IMR-90 (cell line): ENCODE measurements around the gene LACC1. TPM values are rescaled to one million over a fixed set of nuclear protein-coding genes. Genes with fewer than 3 reads are reported as not detected.

ENCODE experiments used
- ATAC-seq: fragments of 200-7000 bp; cut with Tn5 transposase; 2 replicates; pipeline ENCODE4 v1.9.1; 2020; ENCODE audit warnings: low read depth, mild to moderate bottlenecking, moderate library complexity
- BruUV-seq: library from RNA; stranded (reverse); fragments of 400-500 nt; replicated peaks from 2 replicates; lab custom pipeline; 2021; lab: Mats Ljungman, UMichigan
- CTCF ChIA-PET: fragments of 300-600 bp; formaldehyde crosslinking; extraction: SDS; loops from one replicate; lab custom pipeline; 2021; ENCODE audit warnings: antibody characterized with exemption; lab: Yijun Ruan, JAX
- POLR2A ChIA-PET: fragments of 300-600 bp; sonication (Branson Sonifier 250); formaldehyde crosslinking; loops from one replicate; lab custom pipeline; 2022; ENCODE audit warnings: antibody characterized with exemption; ENCODE audit not compliant: unreplicated experiment; lab: Charles Lee
- DNase-seq: peaks from one replicate; pipeline ENCODE4 v3.0.0; 2013
- H2AFZ ChIP-seq: replicated peaks from 2 replicates; pipeline ENCODE3; 2013; ENCODE audit warnings: low read length, mild to moderate bottlenecking; ENCODE audit not compliant: poor library complexity
- H2AK5ac ChIP-seq: 2 replicates; pipeline ENCODE4 v1.6.1; 2013; ENCODE audit warnings: low read depth, low read length, inconsistent platforms
- H2AK9ac ChIP-seq: replicated peaks from 2 replicates; pipeline ENCODE3; 2013; ENCODE audit warnings: mild to moderate bottlenecking, low read depth, low read length, moderate library complexity; ENCODE audit not compliant: poor library complexity
- H2BK120ac ChIP-seq: 2 replicates; pipeline ENCODE4 v1.6.1; 2013; ENCODE audit warnings: low read depth, low read length, inconsistent platforms
- H2BK15ac ChIP-seq: 3 replicates; pipeline ENCODE4 v1.6.1; 2013; ENCODE audit warnings: low read depth, low read length, inconsistent platforms
- H2BK20ac ChIP-seq: 2 replicates; pipeline ENCODE4 v1.6.1; 2013; ENCODE audit warnings: low read depth, mild to moderate bottlenecking, inconsistent platforms, low read length, moderate library complexity
- H2BK5ac ChIP-seq: 2 replicates; pipeline ENCODE4 v1.6.1; 2013; ENCODE audit warnings: mild to moderate bottlenecking, low read depth, low read length, inconsistent platforms; ENCODE audit not compliant: poor library complexity, severe bottlenecking
- H3K14ac ChIP-seq: replicated peaks from 2 replicates; pipeline ENCODE4 v1.6.1; 2013; ENCODE audit warnings: low read depth, low read length, inconsistent platforms
- H3K18ac ChIP-seq: 2 replicates; pipeline ENCODE4 v1.6.1; 2013; ENCODE audit warnings: low read depth, low read length, control low read depth
- H3K23ac ChIP-seq: 2 replicates; pipeline ENCODE4 v1.6.1; 2013; ENCODE audit warnings: low read depth, low read length, inconsistent platforms
- H3K27ac ChIP-seq: 2 replicates; pipeline ENCODE4 v1.5.1; 2013; ENCODE audit warnings: mild to moderate bottlenecking, control low read depth, low read length; ENCODE audit not compliant: insufficient read depth
- H3K27me3 ChIP-seq: 2 replicates; pipeline ENCODE4 v1.6.1; 2013; ENCODE audit warnings: low read length; ENCODE audit not compliant: control insufficient read depth, insufficient read depth
- H3K36me3 ChIP-seq: 2 replicates; pipeline ENCODE4 v1.6.1; 2013; ENCODE audit warnings: low read length, mixed read lengths; ENCODE audit not compliant: control insufficient read depth, insufficient read depth
- H3K4ac ChIP-seq: 2 replicates; pipeline ENCODE4 v1.6.1; 2013; ENCODE audit warnings: low read depth, low read length, inconsistent platforms
- H3K4me1 ChIP-seq: 2 replicates; pipeline ENCODE4 v1.6.1; 2013; ENCODE audit warnings: low read length, mixed read lengths; ENCODE audit not compliant: control insufficient read depth, insufficient read depth
- H3K4me2 ChIP-seq: 2 replicates; pipeline ENCODE4 v1.6.1; 2013; ENCODE audit warnings: low read depth, mild to moderate bottlenecking, control low read depth, low read length, moderate library complexity
- H3K4me3 ChIP-seq: 2 replicates; pipeline ENCODE4 v1.5.1; 2013; ENCODE audit warnings: low read depth, mild to moderate bottlenecking, control low read depth, low read length, moderate library complexity; ENCODE audit not compliant: insufficient read depth
- H3K56ac ChIP-seq: 2 replicates; pipeline ENCODE4 v1.6.1; 2013; ENCODE audit warnings: low read length, inconsistent platforms; ENCODE audit not compliant: insufficient read depth; ENCODE audit errors: extremely low read depth
- H3K79me1 ChIP-seq, 2 experiments: 2 replicates each; pipeline ENCODE4 v1.6.1; 2013; ENCODE audit warnings: low read length in 2 of 2, inconsistent platforms in 1 of 2, low read depth in 1 of 2
- H3K9ac ChIP-seq: 2 replicates; pipeline ENCODE4 v1.6.1; 2013; ENCODE audit warnings: low read depth, low read length, control low read depth
- H3K9me1 ChIP-seq: 2 replicates; pipeline ENCODE4 v1.6.1; 2013; ENCODE audit warnings: low read length, inconsistent platforms; ENCODE audit not compliant: insufficient read depth
- H3K9me3 ChIP-seq: 2 replicates; pipeline ENCODE4 v1.6.1; 2013; ENCODE audit warnings: low read length; ENCODE audit not compliant: control insufficient read depth, insufficient read depth
- H4K20me1 ChIP-seq: 2 replicates; pipeline ENCODE4 v1.6.1; 2013; ENCODE audit warnings: low read length, inconsistent platforms; ENCODE audit not compliant: insufficient read depth
- H4K5ac ChIP-seq: 2 replicates; pipeline ENCODE4 v1.6.1; 2013; ENCODE audit warnings: mild to moderate bottlenecking, low read depth, low read length, control low read depth
- H4K8ac ChIP-seq, 2 experiments: 2 replicates each; pipeline ENCODE4 v1.6.1; 2013; ENCODE audit warnings: low read depth in 2 of 2, low read length in 2 of 2, control low read depth in 1 of 2, inconsistent platforms in 1 of 2
- H4K91ac ChIP-seq: 2 replicates; pipeline ENCODE4 v1.6.1; 2013; ENCODE audit warnings: low read depth, low read length, inconsistent platforms; ENCODE audit not compliant: insufficient read depth
- BHLHE40 ChIP-seq: fragments of 150-350 bp; IDR thresholded peaks from 2 replicates; pipeline ENCODE4 v1.6.1; 2016; ENCODE audit warnings: mild to moderate bottlenecking, low read depth, low read length
- CEBPB ChIP-seq: IDR thresholded peaks from 2 replicates; pipeline ENCODE4 v1.6.1; 2012; ENCODE audit warnings: low read depth, low read length, improper control_type of control experiment
- CTCF ChIP-seq: conservative IDR thresholded peaks from 2 replicates; pipeline ENCODE4 v1.5.1; 2012; ENCODE audit warnings: mild to moderate bottlenecking, low read depth, low read length, improper control_type of control experiment
- FOS ChIP-seq: fragments of 150-350 bp; IDR thresholded peaks from 2 replicates; pipeline ENCODE4 v1.6.1; 2016; ENCODE audit warnings: low read depth, low read length
- MAFK ChIP-seq: IDR thresholded peaks from 2 replicates; pipeline ENCODE4 v1.6.1; 2012; ENCODE audit warnings: low read depth, low read length, improper control_type of control experiment
- MAZ ChIP-seq: IDR thresholded peaks from 2 replicates; pipeline ENCODE4 v1.6.1; 2012; ENCODE audit warnings: low read depth, mild to moderate bottlenecking, low read length, improper control_type of control experiment, moderate library complexity, borderline replicate concordance
- MXI1 ChIP-seq: IDR thresholded peaks from 2 replicates; pipeline ENCODE4 v1.6.1; 2012; ENCODE audit warnings: low read depth, mild to moderate bottlenecking, low read length, moderate library complexity, borderline replicate concordance
- NFE2L2 ChIP-seq: fragments of 150-350 bp; IDR thresholded peaks from 2 replicates; pipeline ENCODE4 v1.6.1; 2016; ENCODE audit warnings: low read depth, mild to moderate bottlenecking, low read length
- POLR2A ChIP-seq: IDR thresholded peaks from 2 replicates; pipeline ENCODE4 v1.6.1; 2012; ENCODE audit warnings: mild to moderate bottlenecking, low read depth, low read length
- RAD21 ChIP-seq: IDR thresholded peaks from 2 replicates; pipeline ENCODE4 v1.6.1; 2012; ENCODE audit warnings: low read length, improper control_type of control experiment
- RCOR1 ChIP-seq: IDR thresholded peaks from 2 replicates; pipeline ENCODE4 v1.6.1; 2012; ENCODE audit warnings: mild to moderate bottlenecking, low read length, improper control_type of control experiment; ENCODE audit not compliant: insufficient replicate concordance
- RFX5 ChIP-seq: IDR thresholded peaks from 2 replicates; pipeline ENCODE4 v1.8.0; 2012; ENCODE audit warnings: low read depth, mild to moderate bottlenecking, low read length, moderate library complexity
- SMC3 ChIP-seq: fragments of 150-350 bp; IDR thresholded peaks from 2 replicates; pipeline ENCODE4 v1.6.1; 2016; ENCODE audit warnings: low read depth, mild to moderate bottlenecking, antibody characterized with exemption, low read length, moderate library complexity
- USF2 ChIP-seq: fragments of 150-350 bp; IDR thresholded peaks from 2 replicates; pipeline ENCODE4 v1.6.1; 2017; ENCODE audit warnings: mild to moderate bottlenecking, antibody characterized with exemption, low read length, low read depth
- WGBS, 2 experiments: methylation state at CpG; one replicate each; pipeline versions ENCODE4 v1.1.5 to v1.1.7; 2013; ENCODE audit warnings: missing lambda C conversion rate in 2 of 2; ENCODE audit not compliant: insufficient read length in 1 of 2; ENCODE audit errors: extremely low coverage in 2 of 2; 5-methylcytosine and 5-hydroxymethylcytosine counted together
- dilution Hi-C: fragments of 300-500 bp; cut with HindIII; formaldehyde crosslinking; loops from one replicate; pipeline ENCODE4 v1.14.3; 2018; ENCODE audit warnings: low sequenced_read_pairs; ENCODE audit not compliant: unreplicated experiment
- in situ Hi-C: fragments of 300-500 bp; cut with MboI; formaldehyde crosslinking; loops from 3 replicates; pipeline ENCODE4 v1.14.3; 2019; ENCODE audit warnings: low sequenced_read_pairs, inconsistent platforms, mixed read lengths
- intact Hi-C: fragments of 100-400 bp; cut with micrococcal nuclease; formaldehyde crosslinking; loops from 2 replicates; pipeline ENCODE4 v1.10.0; 2022
- polyA plus RNA-seq, 3 experiments: library from polyadenylated mRNA; depleted of rRNA; stranded (reverse); fragments of >200 nt; gene quantifications; 2 replicates each; pipeline ENCODE4 v1.2.3, GENCODE V29; 2012; ENCODE audit warnings: low replicate concordance in 1 of 3
- total RNA-seq: library from RNA; depleted of rRNA; stranded (reverse); fragments of >200 nt; gene quantifications from 2 replicates; pipeline ENCODE4 v1.2.3, GENCODE V29; 2012

The LACC1 gene
- total and polyA plus RNA-seq, 2 of the 4 experiments (the other 2 are of a cell fraction): 3.2 to 4.7 TPM

GRCh38 chr13:43924549-43925245, 45.0 kb downstream of the LACC1 start:
- in situ Hi-C loops: loop anchor here (25.0 kb wide), 1 partner anchor 1388 kb away; no protein-coding TSS in a partner anchor

More at GRCh38 chr13:43924549-43925245, 45.0 kb downstream of the LACC1 start:
- Histone ChIP-seq H2BK15ac (no peak overlapping the region), H3K4ac (no peak overlapping the region), H3K79me1 (no peaks in the 10 kb centered on the region), H3K9ac (no peak overlapping the region), H3K18ac (no peak overlapping the region), H2AFZ (no peak overlapping the region), H2AK5ac (no peak overlapping the region), H2BK120ac (no peak overlapping the region), H3K4me2 (no peak overlapping the region), H3K23ac (no peak overlapping the region), H3K36me3 (no peaks in the 10 kb centered on the region), H4K5ac (no peak overlapping the region), H3K56ac (no peak overlapping the region), H2BK20ac (no peak overlapping the region), H4K8ac (no peak overlapping the region), H4K91ac (no peak overlapping the region), H3K9me1 (no peaks in the 10 kb centered on the region), H3K4me1 (no peaks in the 10 kb centered on the region), H3K14ac (no peak overlapping the region), H3K9me3 (no peaks in the 10 kb centered on the region), H3K4me3 (no peak overlapping the region), H4K20me1 (no peaks in the 10 kb centered on the region), H3K27me3 (peaks cover 6% of the 10 kb centered on the region), H2BK5ac (no peak overlapping the region), H3K27ac (no peak overlapping the region), H2AK9ac (no peak overlapping the region)
- CTCF ChIA-PET: interaction anchor here (1.3 kb wide), 1 partner anchor 9 kb away, joined by 4 read pairs; no protein-coding TSS in a partner anchor
- TF ChIP-seq CTCF (no peak), POLR2A (no peak), FOS (no peak), NFE2L2 (no peak), USF2 (no peak), SMC3 (no peak), MXI1 (no peak), MAFK (no peak), RFX5 (no peak), MAZ (no peak), RCOR1 (no peak), CEBPB (no peak), RAD21 (no peak), BHLHE40 (no peak)
- no peak for ATAC-seq
- DNase-seq: no peak
- no TSS peak for BruUV-seq
- intact Hi-C loops (no loop called here), dilution Hi-C loops (loop anchor here (25.0 kb wide), 1 partner anchor 538 kb away; no protein-coding TSS in a partner anchor)
- no CpG with 5 or more reads among the region's 5 CpGs for WGBS, 2 experiments
- POLR2A ChIA-PET: no interaction called here
